HEK293 (cell line): Measurements from ENCODE around the gene FRMD4A.

ENCODE experiments used
- CTCF ChIA-PET: fragments of 350-600 bp; formaldehyde crosslinking; extraction: SDS; loops from one replicate; lab custom pipeline; 2021; ENCODE audit warnings: antibody characterized with exemption; lab: Yijun Ruan, JAX
- POLR2A ChIA-PET: fragments of 300-600 bp; formaldehyde crosslinking; extraction: SDS; loops from one replicate; lab custom pipeline; 2020; ENCODE audit warnings: antibody characterized with exemption, inconsistent platforms; lab: Yijun Ruan, JAX
- H3K27ac ChIP-seq: fragments of 200-500 bp; sonication (Bioruptor generic); 2 replicates; pipeline ENCODE4 v1.5.1; 2014; ENCODE audit warnings: low read depth, low read length, control low read depth, inconsistent platforms; ENCODE audit errors: extremely low read depth
- H3K36me3 ChIP-seq, 2 experiments: fragments of 200-500 bp in 1 of 2; sonication (Bioruptor generic) in 1 of 2; 1 replicate in 1 of 2; 2 replicates in 1 of 2; pipeline ENCODE4 v1.5.1; 2014 to 2017; ENCODE audit warnings: inconsistent platforms in 2 of 2, low read length in 2 of 2; ENCODE audit not compliant: control insufficient read depth in 2 of 2, insufficient read depth in 1 of 2
- H3K4me1 ChIP-seq: fragments of 200-500 bp; sonication (Bioruptor generic); 2 replicates; pipeline ENCODE4 v1.5.1; 2014; ENCODE audit warnings: mild to moderate bottlenecking, low read length, inconsistent platforms; ENCODE audit not compliant: control insufficient read depth, insufficient read depth
- H3K4me3 ChIP-seq: 2 replicates; pipeline ENCODE4 v1.5.1; 2011; ENCODE audit warnings: low read depth, mild to moderate bottlenecking, control low read depth, low read length, moderate library complexity
- H3K9me3 ChIP-seq: fragments of 200-500 bp; sonication (Bioruptor generic); 2 replicates; pipeline ENCODE4 v1.5.1; 2014; ENCODE audit warnings: low read depth, low read length, inconsistent platforms; ENCODE audit not compliant: control insufficient read depth, insufficient read depth
- GFI1B ChIP-seq: fragments of 450-650 bp; formaldehyde crosslinking; IDR thresholded peaks from 2 replicates; pipeline ENCODE4 v1.5.1; 2016; ENCODE audit warnings: missing biosample characterization, missing genetic modification characterization
- GLI4 ChIP-seq: fragments of 450-650 bp; formaldehyde crosslinking; IDR thresholded peaks from 2 replicates; pipeline ENCODE4 v1.5.1; 2016; ENCODE audit warnings: missing biosample characterization, missing genetic modification characterization
- GLIS1 ChIP-seq: fragments of 450-650 bp; formaldehyde crosslinking; IDR thresholded peaks from 2 replicates; pipeline ENCODE4 v1.5.1; 2016; ENCODE audit warnings: missing biosample characterization, missing genetic modification characterization
- MYNN ChIP-seq: fragments of 450-650 bp; formaldehyde crosslinking; IDR thresholded peaks from 2 replicates; pipeline ENCODE4 v1.5.1; 2016; ENCODE audit warnings: missing biosample characterization, missing genetic modification characterization, borderline replicate concordance
- PBX3 ChIP-seq: sonication (generic); formaldehyde crosslinking; IDR thresholded peaks from 2 replicates; pipeline ENCODE4 v1.8.1; 2022; ENCODE audit warnings: mild to moderate bottlenecking, moderate library complexity, missing genetic modification reagents
- SCRT1 ChIP-seq: fragments of 450-650 bp; formaldehyde crosslinking; IDR thresholded peaks from 2 replicates; pipeline ENCODE4 v1.5.1; 2016; ENCODE audit warnings: missing biosample characterization, missing genetic modification characterization, borderline replicate concordance
- SETDB1 ChIP-seq: IDR thresholded peaks from one replicate; pipeline ENCODE4 v1.6.1; 2017; ENCODE audit warnings: mild to moderate bottlenecking, low read length, moderate library complexity, mixed read lengths; ENCODE audit not compliant: insufficient read length
- SP3 ChIP-seq: fragments of 450-650 bp; formaldehyde crosslinking; IDR thresholded peaks from 2 replicates; pipeline ENCODE4 v1.5.1; 2016; ENCODE audit warnings: missing biosample characterization, missing genetic modification characterization
- ZBTB49 ChIP-seq: fragments of 450-650 bp; formaldehyde crosslinking; IDR thresholded peaks from 2 replicates; pipeline ENCODE4 v1.5.1; 2016; ENCODE audit warnings: missing biosample characterization, missing genetic modification characterization, low read depth
- ZBTB8A ChIP-seq: fragments of 450-650 bp; formaldehyde crosslinking; IDR thresholded peaks from 2 replicates; pipeline ENCODE4 v1.5.1; 2016; ENCODE audit warnings: missing biosample characterization, missing genetic modification characterization
- ZNF121 ChIP-seq: fragments of 450-650 bp; formaldehyde crosslinking; IDR thresholded peaks from 2 replicates; pipeline ENCODE4 v1.5.1; 2016; ENCODE audit warnings: missing biosample characterization, missing genetic modification characterization
- ZNF138 ChIP-seq: fragments of 450-650 bp; formaldehyde crosslinking; IDR thresholded peaks from 2 replicates; pipeline ENCODE4 v1.5.1; 2016; ENCODE audit warnings: missing biosample characterization, missing genetic modification characterization, borderline replicate concordance
- ZNF184 ChIP-seq: fragments of 450-650 bp; IDR thresholded peaks from 2 replicates; pipeline ENCODE4 v1.5.1; 2018; ENCODE audit warnings: missing biosample characterization, mild to moderate bottlenecking, missing genetic modification characterization
- ZNF24 ChIP-seq: fragments of 450-650 bp; formaldehyde crosslinking; IDR thresholded peaks from 2 replicates; pipeline ENCODE4 v1.5.1; 2016; ENCODE audit warnings: missing biosample characterization, missing genetic modification characterization
- ZNF341 ChIP-seq: fragments of 450-650 bp; formaldehyde crosslinking; IDR thresholded peaks from 2 replicates; pipeline ENCODE4; 2016; ENCODE audit warnings: low read depth, missing biosample characterization, missing genetic modification characterization
- ZNF354C ChIP-seq: fragments of 450-650 bp; formaldehyde crosslinking; IDR thresholded peaks from 2 replicates; pipeline ENCODE4 v1.5.1; 2016; ENCODE audit warnings: missing biosample characterization, missing genetic modification characterization, low read depth, borderline replicate concordance
- ZNF362 ChIP-seq: fragments of 450-650 bp; formaldehyde crosslinking; IDR thresholded peaks from 2 replicates; pipeline ENCODE4 v1.5.1; 2016; ENCODE audit warnings: missing biosample characterization, missing genetic modification characterization
- ZNF501 ChIP-seq: fragments of 450-650 bp; formaldehyde crosslinking; IDR thresholded peaks from 2 replicates; pipeline ENCODE4 v1.5.1; 2016; ENCODE audit warnings: missing biosample characterization, missing genetic modification characterization
- ZNF548 ChIP-seq: fragments of 450-650 bp; formaldehyde crosslinking; IDR thresholded peaks from 2 replicates; pipeline ENCODE4 v1.5.1; 2016; ENCODE audit warnings: missing biosample characterization, missing genetic modification characterization
- ZNF571 ChIP-seq: fragments of 450-650 bp; formaldehyde crosslinking; IDR thresholded peaks from 2 replicates; pipeline ENCODE4 v1.5.0; 2017; ENCODE audit warnings: missing biosample characterization, missing genetic modification characterization
- ZNF585B ChIP-seq: fragments of 450-650 bp; formaldehyde crosslinking; IDR thresholded peaks from 2 replicates; pipeline ENCODE4 v1.5.1; 2016; ENCODE audit warnings: missing biosample characterization, missing genetic modification characterization
- ZNF623 ChIP-seq: fragments of 450-650 bp; formaldehyde crosslinking; IDR thresholded peaks from 2 replicates; pipeline ENCODE4 v1.5.1; 2016; ENCODE audit warnings: missing biosample characterization, missing genetic modification characterization
- ZNF660 ChIP-seq: fragments of 450-650 bp; IDR thresholded peaks from 2 replicates; pipeline ENCODE4 v1.5.1; 2018; ENCODE audit warnings: missing biosample characterization, mild to moderate bottlenecking, missing genetic modification characterization
- ZNF76 ChIP-seq: fragments of 450-650 bp; formaldehyde crosslinking; IDR thresholded peaks from 2 replicates; pipeline ENCODE4; 2016; ENCODE audit warnings: low read depth, missing biosample characterization, missing genetic modification characterization, borderline replicate concordance
- ZNF791 ChIP-seq: fragments of 450-650 bp; formaldehyde crosslinking; IDR thresholded peaks from 2 replicates; pipeline ENCODE4 v1.5.1; 2016; ENCODE audit warnings: missing biosample characterization, missing genetic modification characterization

The FRMD4A gene

GRCh38 chr10:13839030-13839429 lies 491.7 kb downstream of the FRMD4A start:
- TF ChIP-seq ZNF548 (tag by site-specific recombination) (no peak), ZNF121 (tag by site-specific recombination) (peak; percentile 73; the same call in 1 of the 2 replicates)
- ChIA-PET POLR2A (no interaction called here), CTCF (interaction anchor here (1.1 kb wide), 1 partner anchor 22 kb away, joined by 3 read pairs; no protein-coding TSS in a partner anchor)
- Histone ChIP-seq H3K9me3 (no peaks in the 10 kb centered on the region), H3K4me3 (no peak overlapping the region), H3K27ac (no peak overlapping the region), H3K36me3 (no peaks in the 10 kb centered on the region), H3K4me1 (peaks cover 6% of the 10 kb centered on the region)

- Histone ChIP-seq H3K9me3 (no peaks in the 10 kb centered on the region), H3K36me3 (no peaks in the 10 kb centered on the region), H3K4me1 (peaks cover 6% of the 10 kb centered on the region)
- CTCF ChIA-PET: no interaction called here
- no peak for TF ChIP-seq ZNF585B (tag by site-specific recombination)
- peak; percentile 71 for TF ChIP-seq ZNF121 (tag by site-specific recombination)
- TF ChIP-seq, all 188 proteins: peak for 1
- POLR2A ChIA-PET: no interaction called here
- H3K27ac ChIP-seq: no peak overlapping the region
- no peak overlapping the region for H3K4me3 ChIP-seq
These were observed 492.8 kb downstream of the FRMD4A start for GRCh38 chr10:13837966-13838365.

- H3K9me3 ChIP-seq: no peaks in the 10 kb centered on the region
- no peaks in the 10 kb centered on the region for H3K36me3 ChIP-seq
- H3K4me1 ChIP-seq: peaks cover 6% of the 10 kb centered on the region
- H3K27ac ChIP-seq: no peak overlapping the region
- CTCF ChIA-PET: no interaction called here
- no peak overlapping the region for H3K4me3 ChIP-seq
- POLR2A ChIA-PET: no interaction called here
- TF ChIP-seq GLI4 (tag by site-specific recombination) (no peak), ZNF362 (tag by site-specific recombination) (no peak), ZNF341 (peak; percentile 20; the same call in 1 of the 2 replicates), ZNF791 (tag by site-specific recombination) (no peak), GLIS1 (peak; percentile 56; the same call in 1 of the 2 replicates), ZNF571 (tag by site-specific recombination) (no peak), PBX3 (CRISPR knock-in tag) (no peak), ZNF501 (tag by site-specific recombination) (no peak), SCRT1 (tag by site-specific recombination) (no peak), SP3 (no peak), MYNN (tag by site-specific recombination) (no peak), ZNF138 (tag by site-specific recombination) (no peak), SETDB1 (no peak), ZNF660 (no peak), ZNF354C (tag by site-specific recombination) (no peak), ZNF24 (tag by site-specific recombination) (0 out of 2 replicates have a peak, but pooled peaks have one; percentile 25), ZNF184 (tag by site-specific recombination) (no peak), ZNF76 (tag by site-specific recombination) (no peak), ZNF623 (tag by site-specific recombination) (no peak), ZBTB49 (tag by site-specific recombination) (no peak), GFI1B (tag by site-specific recombination) (no peak), ZBTB8A (tag by site-specific recombination) (no peak)
These were observed 496.0 kb downstream of the FRMD4A start for GRCh38 chr10:13834581-13835286.
